Neural cell (in vitro differentiated cells): Measurements from ENCODE around the gene KDM1A.

Source experiments
- EP300 ChIP-seq: fragments of 450-650 bp; conservative IDR thresholded peaks from 2 replicates; pipeline ENCODE4 v1.6.1; 2014; ENCODE audit warnings: antibody characterized with exemption, mild to moderate bottlenecking, moderate library complexity; ENCODE audit not compliant: poor library complexity, severe bottlenecking
- EZH2 ChIP-seq: fragments of 200-600, 300-800 bp; shearing (Covaris generic), sonication (generic); IDR thresholded peaks from 2 replicates; pipeline ENCODE4 v1.6.1; 2014; ENCODE audit warnings: antibody characterized with exemption, low read length, borderline replicate concordance, mild to moderate bottlenecking; ENCODE audit not compliant: insufficient read depth, poor library complexity, severe bottlenecking
- MXI1 ChIP-seq: fragments of 450-650 bp; conservative IDR thresholded peaks from 2 replicates; pipeline ENCODE4 v1.6.1; 2014; ENCODE audit warnings: antibody characterized with exemption, mild to moderate bottlenecking; ENCODE audit not compliant: poor library complexity, severe bottlenecking
- POLR2AphosphoS5 ChIP-seq: IDR thresholded peaks from 2 replicates; pipeline ENCODE4 v1.6.1; 2012
- RAD21 ChIP-seq: fragments of 450-650 bp; conservative IDR thresholded peaks from 2 replicates; pipeline ENCODE4 v1.6.1; 2014; ENCODE audit warnings: antibody characterized with exemption, mild to moderate bottlenecking, moderate library complexity
- SMC3 ChIP-seq: fragments of 450-650 bp; conservative IDR thresholded peaks from 2 replicates; pipeline ENCODE4 v1.6.1; 2014; ENCODE audit warnings: antibody characterized with exemption, mild to moderate bottlenecking, moderate library complexity; ENCODE audit not compliant: poor library complexity
- TAF1 ChIP-seq: IDR thresholded peaks from 2 replicates; pipeline ENCODE4 v1.6.1; 2012; ENCODE audit warnings: low read depth
- TF ChIP-seq, protein P1 (sequence below): fragments of 450-650 bp; IDR thresholded peaks from 2 replicates; pipeline ENCODE4 v1.5.1; 2014; ENCODE audit warnings: antibody characterized with exemption, mild to moderate bottlenecking, moderate library complexity; ENCODE audit not compliant: poor library complexity, severe bottlenecking
- TF ChIP-seq, protein P2 (sequence below): IDR thresholded peaks from 2 replicates; pipeline ENCODE4 v1.6.1; 2012; ENCODE audit warnings: borderline replicate concordance

DNA sequence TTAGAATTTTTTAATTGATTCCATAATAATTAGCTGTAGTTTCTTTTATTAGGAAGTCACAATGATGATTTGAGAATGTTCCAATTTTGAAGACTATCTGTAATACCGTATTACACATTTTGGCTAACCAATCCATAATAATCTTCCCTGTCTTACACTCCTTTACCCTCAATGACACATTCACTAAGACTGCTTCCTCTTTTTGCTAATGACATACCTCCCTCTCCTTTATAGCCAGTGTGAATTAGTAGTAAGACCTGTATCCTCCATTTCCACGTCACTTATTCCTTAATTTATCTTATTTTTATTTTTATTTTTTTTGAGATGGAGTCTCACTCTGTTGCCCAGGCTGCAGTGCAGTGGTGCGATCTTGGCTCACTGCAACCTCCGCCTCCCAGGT, 10.1 kb downstream of the KDM1A start:
- TF ChIP-seq EP300: no peak
- no peak for TF ChIP-seq RAD21
- TF ChIP-seq SMC3: no peak
- TF ChIP-seq POLR2AphosphoS5: no peak
- no peak for TF ChIP-seq MXI1
- TF ChIP-seq, protein P1, sequence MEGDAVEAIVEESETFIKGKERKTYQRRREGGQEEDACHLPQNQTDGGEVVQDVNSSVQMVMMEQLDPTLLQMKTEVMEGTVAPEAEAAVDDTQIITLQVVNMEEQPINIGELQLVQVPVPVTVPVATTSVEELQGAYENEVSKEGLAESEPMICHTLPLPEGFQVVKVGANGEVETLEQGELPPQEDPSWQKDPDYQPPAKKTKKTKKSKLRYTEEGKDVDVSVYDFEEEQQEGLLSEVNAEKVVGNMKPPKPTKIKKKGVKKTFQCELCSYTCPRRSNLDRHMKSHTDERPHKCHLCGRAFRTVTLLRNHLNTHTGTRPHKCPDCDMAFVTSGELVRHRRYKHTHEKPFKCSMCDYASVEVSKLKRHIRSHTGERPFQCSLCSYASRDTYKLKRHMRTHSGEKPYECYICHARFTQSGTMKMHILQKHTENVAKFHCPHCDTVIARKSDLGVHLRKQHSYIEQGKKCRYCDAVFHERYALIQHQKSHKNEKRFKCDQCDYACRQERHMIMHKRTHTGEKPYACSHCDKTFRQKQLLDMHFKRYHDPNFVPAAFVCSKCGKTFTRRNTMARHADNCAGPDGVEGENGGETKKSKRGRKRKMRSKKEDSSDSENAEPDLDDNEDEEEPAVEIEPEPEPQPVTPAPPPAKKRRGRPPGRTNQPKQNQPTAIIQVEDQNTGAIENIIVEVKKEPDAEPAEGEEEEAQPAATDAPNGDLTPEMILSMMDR: no peak
- TF ChIP-seq TAF1: no peak
- no peak for TF ChIP-seq EZH2
- TF ChIP-seq, protein P2, sequence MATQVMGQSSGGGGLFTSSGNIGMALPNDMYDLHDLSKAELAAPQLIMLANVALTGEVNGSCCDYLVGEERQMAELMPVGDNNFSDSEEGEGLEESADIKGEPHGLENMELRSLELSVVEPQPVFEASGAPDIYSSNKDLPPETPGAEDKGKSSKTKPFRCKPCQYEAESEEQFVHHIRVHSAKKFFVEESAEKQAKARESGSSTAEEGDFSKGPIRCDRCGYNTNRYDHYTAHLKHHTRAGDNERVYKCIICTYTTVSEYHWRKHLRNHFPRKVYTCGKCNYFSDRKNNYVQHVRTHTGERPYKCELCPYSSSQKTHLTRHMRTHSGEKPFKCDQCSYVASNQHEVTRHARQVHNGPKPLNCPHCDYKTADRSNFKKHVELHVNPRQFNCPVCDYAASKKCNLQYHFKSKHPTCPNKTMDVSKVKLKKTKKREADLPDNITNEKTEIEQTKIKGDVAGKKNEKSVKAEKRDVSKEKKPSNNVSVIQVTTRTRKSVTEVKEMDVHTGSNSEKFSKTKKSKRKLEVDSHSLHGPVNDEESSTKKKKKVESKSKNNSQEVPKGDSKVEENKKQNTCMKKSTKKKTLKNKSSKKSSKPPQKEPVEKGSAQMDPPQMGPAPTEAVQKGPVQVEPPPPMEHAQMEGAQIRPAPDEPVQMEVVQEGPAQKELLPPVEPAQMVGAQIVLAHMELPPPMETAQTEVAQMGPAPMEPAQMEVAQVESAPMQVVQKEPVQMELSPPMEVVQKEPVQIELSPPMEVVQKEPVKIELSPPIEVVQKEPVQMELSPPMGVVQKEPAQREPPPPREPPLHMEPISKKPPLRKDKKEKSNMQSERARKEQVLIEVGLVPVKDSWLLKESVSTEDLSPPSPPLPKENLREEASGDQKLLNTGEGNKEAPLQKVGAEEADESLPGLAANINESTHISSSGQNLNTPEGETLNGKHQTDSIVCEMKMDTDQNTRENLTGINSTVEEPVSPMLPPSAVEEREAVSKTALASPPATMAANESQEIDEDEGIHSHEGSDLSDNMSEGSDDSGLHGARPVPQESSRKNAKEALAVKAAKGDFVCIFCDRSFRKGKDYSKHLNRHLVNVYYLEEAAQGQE: no peak
